D721Med (cell line): Measurements from ENCODE around the gene RFK.

Experiments used
- DNase-seq: peaks from one replicate; pipeline ENCODE4 v3.0.0; 2011; ENCODE audit warnings: low spot score; ENCODE audit not compliant: insufficient read length
- FAIRE-seq: peaks from 2 replicates; lab custom pipeline; 2011; peaks lifted over from hg19 to GRCh38; lab: Jason Lieb, UNC
- CTCF ChIP-seq: IDR thresholded peaks from 2 replicates; pipeline ENCODE4 v1.5.1; 2012; ENCODE audit warnings: mild to moderate bottlenecking, control low read depth; ENCODE audit not compliant: insufficient read depth; ENCODE audit errors: missing control alignments

Gene RFK

GRCh38 chr9:76378367-76379073 lies 15.7 kb downstream of the RFK start:
- no peak for FAIRE-seq
- TF ChIP-seq CTCF, result no peak
- no peak for DNase-seq

DNA sequence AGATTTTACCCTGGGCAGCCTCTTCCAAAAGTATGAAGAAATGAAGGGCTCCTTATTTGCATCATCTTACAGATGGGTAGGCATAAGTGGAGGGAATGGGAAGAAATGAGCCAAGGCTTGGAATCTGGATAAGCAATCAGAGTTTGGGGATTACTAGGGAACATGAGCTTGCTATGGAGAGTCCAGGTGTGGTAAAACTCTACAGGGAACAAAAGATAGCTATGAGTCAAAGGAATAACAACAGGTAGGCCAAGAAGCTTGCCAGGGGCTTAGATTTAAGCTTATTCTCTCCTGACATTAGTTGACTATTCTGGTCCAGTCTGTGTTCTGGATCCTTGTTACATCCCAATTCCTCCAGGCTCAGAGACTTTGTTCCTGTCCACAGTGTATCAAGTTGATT lies 16.4 kb downstream of the RFK start:
- no peak for TF ChIP-seq CTCF
- DNase-seq, result no peak
- no peak for FAIRE-seq

GRCh38 chr9:76374783-76375559 lies 19.3 kb downstream of the RFK start:
- no peak for TF ChIP-seq CTCF
- FAIRE-seq (no peak), DNase-seq (no peak)

GRCh38 chr9:76373784-76374474 lies 20.3 kb downstream of the RFK start:
- DNase-seq (no peak), FAIRE-seq (no peak)
- no peak for TF ChIP-seq CTCF

DNA sequence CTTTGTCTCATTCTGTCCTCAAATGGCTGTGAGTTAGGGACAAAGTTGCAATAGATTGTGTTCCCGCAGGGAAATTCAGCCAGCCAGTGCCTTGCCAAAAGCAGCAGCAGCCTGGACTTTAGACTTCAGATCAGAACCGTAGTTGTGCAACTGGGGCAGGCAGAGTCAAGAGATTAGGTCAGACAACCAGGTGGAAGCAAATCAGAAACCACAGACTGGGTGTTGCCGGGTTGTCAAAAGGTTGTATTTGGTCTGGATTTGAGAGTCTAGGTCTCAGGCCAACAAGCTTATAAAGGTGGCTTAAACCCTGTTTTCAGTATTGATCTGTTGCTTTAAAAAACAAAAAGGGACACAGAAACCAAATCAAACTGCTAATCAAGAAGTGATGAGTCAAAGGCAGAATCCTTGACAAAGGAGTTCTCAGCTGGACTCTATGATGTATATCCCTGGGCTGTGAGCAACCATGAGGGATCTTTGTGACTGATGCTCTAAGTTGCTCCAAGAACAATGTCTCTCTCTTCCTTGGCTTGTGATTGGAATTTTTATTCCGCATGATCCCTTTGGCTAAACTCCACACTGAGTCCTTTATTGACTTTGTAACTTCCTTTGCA lies 20.9 kb downstream of the RFK start:
- no peak for TF ChIP-seq CTCF
- DNase-seq (no peak), FAIRE-seq (no peak)

DNA sequence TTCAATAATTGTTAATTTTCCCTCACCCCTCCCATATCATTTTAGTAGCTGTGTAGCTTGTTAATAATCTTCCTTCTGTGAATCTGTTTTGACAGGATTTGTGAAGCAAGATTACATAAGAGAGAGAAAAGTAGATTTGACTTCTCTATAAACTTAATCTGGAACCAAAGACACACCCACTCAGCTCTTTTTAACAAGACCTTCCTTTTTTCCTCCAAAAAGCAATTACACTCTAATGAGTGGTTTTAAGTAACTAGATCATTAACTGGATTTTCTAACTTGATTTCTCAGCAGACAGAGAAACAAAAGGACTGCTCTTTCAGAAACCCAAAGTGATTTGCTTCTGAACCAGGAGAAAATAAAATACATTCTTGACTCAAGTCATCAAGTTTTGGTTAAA lies 21.9 kb downstream of the RFK start:
- no peak for TF ChIP-seq CTCF
- no peak for DNase-seq
- no peak for FAIRE-seq
